SK-N-MC (cell line): Measurements from ENCODE around the gene BMP10.
"Not testable (repeated sequence)": the region's sequence is repeated elsewhere in the genome, so short reads cannot be mapped to it uniquely, and the experiment has no call there.

Experiments used
- DNase-seq: peaks from one replicate; pipeline ENCODE4 v3.0.0-alpha.2; 2011; ENCODE audit warnings: low read depth, low spot score
- H3K27ac ChIP-seq: fragments of 200-600 bp; sonication (generic); 2 replicates; pipeline ENCODE4 v1.5.1; 2016; ENCODE audit warnings: mixed run types
- H3K36me3 ChIP-seq: fragments of 200-600 bp; sonication (generic); 2 replicates; pipeline ENCODE4 v1.6.1; 2017; ENCODE audit warnings: antibody characterized with exemption, low read length, mixed read lengths; ENCODE audit not compliant: insufficient read depth
- H3K4me3 ChIP-seq: fragments of 200-600 bp; sonication (generic); 2 replicates; pipeline ENCODE4 v1.5.1; 2016
- H3K9ac ChIP-seq: fragments of 200-600 bp; sonication (generic); 2 replicates; pipeline ENCODE4 v1.8.0; 2017; ENCODE audit warnings: mixed run types, mixed read lengths; ENCODE audit not compliant: insufficient read length
- H3K9me3 ChIP-seq: fragments of 200-600 bp; sonication (generic); 2 replicates; pipeline ENCODE4 v1.6.1; 2017; ENCODE audit warnings: low read depth, mild to moderate bottlenecking, antibody characterized with exemption, low read length, moderate library complexity, mixed read lengths
- EZH2 ChIP-seq: fragments of 200-600 bp; sonication (generic); IDR thresholded peaks from one replicate; pipeline ENCODE4 v1.6.1; 2017; ENCODE audit warnings: antibody characterized with exemption
- FOXP2 ChIP-seq: optimal IDR thresholded peaks from 2 replicates; pipeline ENCODE3; 2011; ENCODE audit warnings: mild to moderate bottlenecking, moderate library complexity; ENCODE audit not compliant: insufficient read depth; ENCODE audit errors: extremely low read length, control extremely low read depth
- POLR2AphosphoS5 ChIP-seq: IDR thresholded peaks from 2 replicates; pipeline ENCODE4 v1.6.1; 2012; ENCODE audit warnings: mild to moderate bottlenecking, low read depth, low read length, borderline replicate concordance

BMP10 gene

GRCh38 chr2:68901561-68901960 is 30.4 kb upstream of the BMP10 start:
- Histone ChIP-seq H3K36me3 (no peaks in the 10 kb centered on the region), H3K9ac (no peak overlapping the region), H3K27ac (no peak overlapping the region), H3K4me3 (no peak overlapping the region), H3K9me3 (no peaks in the 10 kb centered on the region)
- DNase-seq: no peak
- TF ChIP-seq EZH2: no peak
- TF ChIP-seq FOXP2: no peak
- no peak for TF ChIP-seq POLR2AphosphoS5

GRCh38 chr2:68901199-68901514 is 30.0 kb upstream of the BMP10 start:
- H3K9ac ChIP-seq: no peak overlapping the region
- TF ChIP-seq POLR2AphosphoS5 (no peak), FOXP2 (no peak), EZH2 (no peak)
- no peak overlapping the region for H3K4me3 ChIP-seq
- H3K27ac ChIP-seq: no peak overlapping the region
- no peaks in the 10 kb centered on the region for H3K9me3 ChIP-seq
- no peak for DNase-seq
- H3K36me3 ChIP-seq: no peaks in the 10 kb centered on the region

GRCh38 chr2:68900496-68901198 is 29.4 kb upstream of the BMP10 start:
- H3K4me3 ChIP-seq: no peak overlapping the region
- no peaks in the 10 kb centered on the region for H3K9me3 ChIP-seq
- no peak overlapping the region for H3K27ac ChIP-seq
- TF ChIP-seq FOXP2: no peak
- no peak for TF ChIP-seq POLR2AphosphoS5
- TF ChIP-seq EZH2: no peak
- H3K36me3 ChIP-seq: no peaks in the 10 kb centered on the region
- H3K9ac ChIP-seq: no peak overlapping the region
- DNase-seq: no peak

- H3K4me3 ChIP-seq, H3K9ac ChIP-seq, DNase-seq, H3K36me3 ChIP-seq, H3K9me3 ChIP-seq, H3K27ac ChIP-seq: not testable (repeated sequence)
These were observed 24.8 kb upstream of the BMP10 start for GRCh38 chr2:68895981-68896380.

- no peak overlapping the region for H3K27ac ChIP-seq
- H3K4me3 ChIP-seq: no peak overlapping the region
- no peaks in the 10 kb centered on the region for H3K9me3 ChIP-seq
- no peak for DNase-seq
- TF ChIP-seq EZH2 (no peak), FOXP2 (no peak), POLR2AphosphoS5 (no peak)
- no peaks in the 10 kb centered on the region for H3K36me3 ChIP-seq
- no peak overlapping the region for H3K9ac ChIP-seq
These were observed 18.3 kb upstream of the BMP10 start for GRCh38 chr2:68889500-68889899.

- H3K4me3 ChIP-seq: no peak overlapping the region
- H3K36me3 ChIP-seq: no peaks in the 10 kb centered on the region
- H3K9me3 ChIP-seq: no peaks in the 10 kb centered on the region
- no peak for DNase-seq
- TF ChIP-seq FOXP2 (no peak), POLR2AphosphoS5 (no peak), EZH2 (no peak)
- no peak overlapping the region for H3K27ac ChIP-seq
- H3K9ac ChIP-seq: no peak overlapping the region
These were observed 17.8 kb upstream of the BMP10 start for GRCh38 chr2:68889021-68889420.

GRCh38 chr2:68888038-68888704 is 17.0 kb upstream of the BMP10 start:
- Histone ChIP-seq H3K27ac (no peak overlapping the region), H3K4me3 (no peak overlapping the region), H3K36me3 (no peaks in the 10 kb centered on the region), H3K9me3 (no peaks in the 10 kb centered on the region), H3K9ac (no peak overlapping the region)
- DNase-seq: no peak
- TF ChIP-seq FOXP2 (no peak), POLR2AphosphoS5 (no peak)

GRCh38 chr2:68885811-68886075 is 14.5 kb upstream of the BMP10 start:
- no peak overlapping the region for H3K27ac ChIP-seq
- H3K9ac ChIP-seq: no peak overlapping the region
- H3K9me3 ChIP-seq: no peaks in the 10 kb centered on the region
- H3K36me3 ChIP-seq: no peaks in the 10 kb centered on the region
- no peak for DNase-seq
- no peak for TF ChIP-seq FOXP2
- no peak for TF ChIP-seq EZH2
- TF ChIP-seq POLR2AphosphoS5: no peak
- no peak overlapping the region for H3K4me3 ChIP-seq

- DNase-seq: no peak
- Histone ChIP-seq H3K4me3 (no peak overlapping the region), H3K27ac (no peak overlapping the region), H3K36me3 (no peaks in the 10 kb centered on the region), H3K9me3 (no peaks in the 10 kb centered on the region), H3K9ac (no peak overlapping the region)
- TF ChIP-seq EZH2 (no peak), POLR2AphosphoS5 (no peak), FOXP2 (no peak)
These were observed 14.0 kb upstream of the BMP10 start for GRCh38 chr2:68885074-68885810.
